Stimulated activated CD8-positive, alpha-beta memory T cell treated with anti-CD3 and anti-CD28 coated beads, Interleukin-12 subunit alpha, Interleukin-12 subunit beta, amount 100 ng/mL, for 24 hours (primary cell): ENCODE measurements around the gene NPTX1.

Experiments
- DNase-seq: peaks from one replicate; pipeline ENCODE4 v3.0.0-alpha.2; 2020; ENCODE audit errors: extremely low read depth

The NPTX1 gene

GRCh38 chr17:80443916-80444643 is 32.3 kb downstream of the NPTX1 start:
- no peak for DNase-seq

- DNase-seq: no peak
These were observed 32.9 kb downstream of the NPTX1 start for GRCh38 chr17:80443498-80443897.

- DNase-seq: no peak
These were observed 33.6 kb downstream of the NPTX1 start for GRCh38 chr17:80442764-80443163.

GRCh38 chr17:80442323-80442659 is 34.1 kb downstream of the NPTX1 start:
- DNase-seq: no peak

GRCh38 chr17:80441598-80442322 is 34.6 kb downstream of the NPTX1 start:
- DNase-seq: no peak

GRCh38 chr17:80441133-80441578 is 35.3 kb downstream of the NPTX1 start:
- no peak for DNase-seq

- DNase-seq: no peak
These were observed 36.9 kb downstream of the NPTX1 start for GRCh38 chr17:80439499-80439898.

- no peak for DNase-seq
These were observed 37.6 kb downstream of the NPTX1 start for GRCh38 chr17:80438806-80439205.

- no peak for DNase-seq
These were observed 38.9 kb downstream of the NPTX1 start for GRCh38 chr17:80437532-80437931.

GRCh38 chr17:80433916-80434666 is 42.3 kb downstream of the NPTX1 start:
- DNase-seq: no peak

- no peak for DNase-seq
These were observed 43.4 kb downstream of the NPTX1 start for GRCh38 chr17:80432961-80433550.

GRCh38 chr17:80432350-80432955 is 44.0 kb downstream of the NPTX1 start:
- DNase-seq: no peak

- no peak for DNase-seq
These were observed 44.9 kb downstream of the NPTX1 start for GRCh38 chr17:80431246-80432195.

GRCh38 chr17:80430446-80431245 is 45.8 kb downstream of the NPTX1 start:
- no peak for DNase-seq

GRCh38 chr17:80429356-80430275 is 46.8 kb downstream of the NPTX1 start:
- no peak for DNase-seq

GRCh38 chr17:80428796-80429195 is 47.6 kb downstream of the NPTX1 start:
- DNase-seq: no peak

- no peak for DNase-seq
These were observed 48.0 kb downstream of the NPTX1 start for GRCh38 chr17:80428363-80428762.

GRCh38 chr17:80427366-80428282 is 48.8 kb downstream of the NPTX1 start:
- DNase-seq: no peak
